HG02588 (cell line): ENCODE measurements around the gene CLHC1.
"Not testable (repeated sequence)": the region's sequence is repeated elsewhere in the genome, so short reads cannot be mapped to it uniquely, and the experiment has no call there.

ENCODE experiments used
- ATAC-seq: cut with Tn5 transposase; IDR thresholded peaks from one replicate; pipeline ENCODE4 v1.9.1; 2021; ENCODE audit warnings: mild to moderate bottlenecking, moderate library complexity; ENCODE audit not compliant: unreplicated experiment

The CLHC1 gene

DNA sequence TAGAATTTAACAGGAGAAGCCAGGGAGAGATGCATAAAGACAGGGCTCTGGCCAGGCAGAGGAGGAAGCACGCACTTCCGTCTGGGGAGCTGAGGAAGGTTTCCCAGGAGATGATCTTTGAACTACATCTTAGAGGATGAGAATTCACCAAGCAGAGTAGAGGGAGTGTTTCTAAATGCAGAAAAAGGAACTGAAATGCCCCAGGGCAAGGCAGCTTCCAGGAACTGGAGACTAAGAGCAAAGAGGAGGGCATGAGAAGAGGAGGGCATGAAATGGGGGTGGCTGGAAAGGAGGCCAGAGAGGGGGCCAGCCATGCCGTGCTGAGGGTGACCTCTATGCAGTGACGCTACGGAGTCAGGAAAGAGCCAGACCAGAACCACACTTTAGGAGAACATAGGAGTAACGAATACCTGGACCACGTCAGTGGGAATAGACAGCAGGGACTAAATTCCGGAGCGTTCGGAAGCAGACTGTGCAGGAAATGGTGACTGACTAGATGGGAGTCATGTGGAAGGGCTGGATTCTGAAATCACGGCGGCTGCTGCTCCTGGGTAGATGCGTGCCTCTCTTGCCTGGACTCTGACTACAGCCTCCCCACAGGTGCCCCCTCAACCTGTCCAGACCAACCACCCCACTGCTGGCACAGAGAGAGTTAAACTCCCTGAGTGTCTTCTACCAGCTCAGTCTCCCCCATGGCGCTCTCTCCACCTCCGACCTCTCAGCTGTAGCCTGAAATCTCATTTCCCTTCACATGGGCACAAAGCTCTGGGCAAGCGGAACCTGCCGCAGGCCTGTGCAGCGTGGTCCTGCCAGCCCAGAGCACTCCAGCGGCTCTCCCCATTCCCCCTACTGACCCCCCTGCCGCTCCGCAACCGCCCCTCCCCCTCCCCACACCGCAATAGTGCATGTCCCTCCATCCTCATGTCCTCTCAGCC is 94.8 kb downstream of the CLHC1 start:
- no peak for ATAC-seq

DNA sequence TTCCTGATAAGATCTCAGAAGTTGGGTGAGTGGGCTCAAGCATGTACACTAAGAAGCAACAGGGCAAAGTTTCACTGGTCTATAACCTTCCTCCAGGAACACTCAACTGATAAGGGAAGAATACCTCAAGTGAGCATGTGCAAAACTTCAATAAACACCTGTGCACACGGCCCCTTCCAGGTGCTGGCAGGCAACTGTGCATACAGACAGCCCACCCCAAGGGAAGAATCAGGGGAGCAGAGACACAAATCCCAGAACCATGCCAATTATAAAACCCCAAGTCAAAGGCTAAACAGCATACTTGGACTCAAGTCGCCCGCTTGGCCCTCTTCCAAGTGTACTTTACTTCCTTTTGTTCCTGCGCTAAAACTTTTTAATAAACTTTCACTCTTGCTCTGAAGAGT is 96.0 kb downstream of the CLHC1 start:
- no peak for ATAC-seq

GRCh38 chr2:55135491-55135890 is 96.6 kb downstream of the CLHC1 start:
- ATAC-seq = no peak

GRCh38 chr2:55134316-55134706 is 97.8 kb downstream of the CLHC1 start:
- ATAC-seq = no peak

DNA sequence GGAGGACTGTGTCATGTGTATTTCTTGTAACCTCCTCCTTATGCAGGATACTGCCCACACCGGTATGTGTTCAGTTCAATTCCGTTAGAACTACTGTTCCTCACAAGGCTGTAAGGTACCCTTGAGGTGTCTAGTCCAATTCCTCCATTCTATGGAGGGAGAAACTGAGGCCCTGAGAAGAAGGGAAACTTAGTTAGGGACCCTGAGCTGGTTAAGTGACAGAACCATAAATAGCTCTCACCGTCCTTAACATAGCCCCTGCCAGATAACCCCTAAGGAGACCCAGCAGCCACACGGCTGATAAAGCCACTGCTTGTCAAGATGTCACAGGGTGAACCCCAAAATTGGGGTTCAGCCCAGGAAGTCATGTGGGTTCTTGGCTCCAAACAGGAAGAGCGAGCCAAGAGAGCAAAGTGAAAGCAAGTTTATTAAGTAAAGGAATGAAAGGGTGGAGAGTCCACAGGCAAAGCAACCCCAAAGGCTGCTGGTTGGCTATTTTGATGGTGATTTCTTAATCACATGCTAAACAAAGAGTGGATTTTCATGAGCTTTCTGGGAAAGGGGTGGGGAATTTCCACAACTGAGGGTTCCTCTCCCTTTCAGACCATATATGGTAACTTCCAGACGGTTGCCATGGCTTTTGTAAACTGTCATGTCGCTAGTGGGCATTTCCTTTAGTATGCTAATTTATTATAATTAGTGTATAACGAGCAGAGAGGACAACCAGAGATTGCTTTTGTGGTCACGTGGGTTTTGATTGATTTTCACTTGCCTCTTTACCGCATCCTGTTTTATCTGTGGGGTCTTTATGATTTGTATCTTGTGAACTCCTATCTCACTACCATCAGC is 98.4 kb downstream of the CLHC1 start:
- ATAC-seq = peak; percentile 87

- no peak for ATAC-seq
Observed at GRCh38 chr2:55130849-55131248, 101.2 kb downstream of the CLHC1 start.

DNA sequence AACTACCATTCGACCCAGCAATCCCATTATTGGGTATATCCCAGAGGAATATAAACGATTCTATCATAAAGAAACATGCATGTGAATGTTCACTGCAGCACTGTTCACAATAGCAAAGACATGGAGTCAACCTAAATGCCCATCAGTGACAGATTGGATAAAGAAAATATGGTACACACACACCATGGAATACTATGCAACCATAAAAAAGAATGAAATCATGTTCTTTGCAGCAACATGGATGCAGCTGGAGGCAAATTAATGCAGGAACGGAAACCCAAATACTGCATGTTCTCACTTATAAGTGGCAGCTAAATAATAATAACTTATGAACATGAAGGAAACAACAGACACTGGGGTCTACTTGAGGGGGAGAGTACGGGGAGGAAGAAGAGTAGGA is 105.5 kb downstream of the CLHC1 start:
- not testable (repeated sequence) for ATAC-seq
